ENCODE data around the gene RNF114. TPM values are rescaled to one million over a fixed set of nuclear protein-coding genes. Genes with fewer than 3 reads are reported as not detected.

The RNF114 gene
- total and polyA plus RNA-seq, 10 of the 15 experiments (the other 5 are each of a cell fraction or from before 2014, with no cell fraction given) = 28.0 to 82.3 (median 47.2) TPM

- Histone ChIP-seq H3K4me1 (ENCODE audit: control insufficient read depth, insufficient read depth, low read length) (no peaks in the 10 kb centered on the region; the same call in 1 of the 2 replicates), H3K27ac (ENCODE audit: control insufficient read depth, insufficient read depth) (no peak overlapping the region), H2AFZ (ENCODE audit: control insufficient read depth, low read depth, low read length) (peak overlapping the region; percentile 37), H3K9ac (ENCODE audit: control insufficient read depth, insufficient read depth, low read length) (no peak overlapping the region), H4K20me1 (ENCODE audit: control insufficient read depth, insufficient read depth) (no peaks in the 10 kb centered on the region), H3K4me2 (ENCODE audit: control insufficient read depth, insufficient read depth) (peak overlapping the region; percentile 60; the same call in 1 of the 2 replicates), H3K4me3 (no peak overlapping the region), H3K36me3 (ENCODE audit: control insufficient read depth in 2 of 2, insufficient read depth in 2 of 2, low read length in 1 of 2) (no peaks in the 10 kb centered on the region), H3K9me3 (replicated peaks; ENCODE audit: control insufficient read depth, insufficient read depth, low read length) (no peaks in the 10 kb centered on the region), H3K27me3 (replicated peaks in 1 of 2; ENCODE audit: control insufficient read depth in 2 of 2, insufficient read depth in 2 of 2, low read length in 1 of 2) (no peaks in the 10 kb centered on the region), H3K79me2 (ENCODE audit: control insufficient read depth, insufficient read depth, low read length) (no peaks in the 10 kb centered on the region)
- in situ Hi-C loops (cut with MboI) = loop anchor here (5.0 kb wide), 1 partner anchor 484 kb away; no protein-coding TSS in a partner anchor
- RAD21 ChIA-PET (ENCODE audit: unreplicated experiment) = interaction anchor here (0.8 to 11.4 kb wide), 14 partner anchors 8 to 200 kb away, joined by 3 to 234 read pairs (median 4); partner anchors contain the start of gene PEDS1
- no peak for TF ChIP-seq NFYA (IDR thresholded peaks at IDR 0.05; ENCODE audit: borderline replicate concordance, low read depth, low read length)
- TF ChIP-seq, protein P1, sequence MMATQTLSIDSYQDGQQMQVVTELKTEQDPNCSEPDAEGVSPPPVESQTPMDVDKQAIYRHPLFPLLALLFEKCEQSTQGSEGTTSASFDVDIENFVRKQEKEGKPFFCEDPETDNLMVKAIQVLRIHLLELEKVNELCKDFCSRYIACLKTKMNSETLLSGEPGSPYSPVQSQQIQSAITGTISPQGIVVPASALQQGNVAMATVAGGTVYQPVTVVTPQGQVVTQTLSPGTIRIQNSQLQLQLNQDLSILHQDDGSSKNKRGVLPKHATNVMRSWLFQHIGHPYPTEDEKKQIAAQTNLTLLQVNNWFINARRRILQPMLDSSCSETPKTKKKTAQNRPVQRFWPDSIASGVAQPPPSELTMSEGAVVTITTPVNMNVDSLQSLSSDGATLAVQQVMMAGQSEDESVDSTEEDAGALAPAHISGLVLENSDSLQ (IDR thresholded peaks at IDR 0.05) = no peak
- no peak for TF ChIP-seq E2F4 (IDR thresholded peaks at IDR 0.05; ENCODE audit: low read depth, low read length)
- TF ChIP-seq ZNF24 (IDR thresholded peaks at IDR 0.05) = no peak
- no peak for TF ChIP-seq POLR2AphosphoS5 (IDR thresholded peaks at IDR 0.05; ENCODE audit: low read length)
- no peak for TF ChIP-seq HDAC6 (IDR thresholded peaks at IDR 0.05; ENCODE audit: unreplicated experiment)
- TF ChIP-seq CEBPZ (IDR thresholded peaks at IDR 0.05; ENCODE audit: low read depth, low read length) = no peak
- no peak for TF ChIP-seq E2F8 (IDR thresholded peaks at IDR 0.05; ENCODE audit: low read depth, partially characterized antibody)
- no peak for TF ChIP-seq ZBTB40 (IDR thresholded peaks at IDR 0.05; ENCODE audit: borderline replicate concordance)
- no peak for TF ChIP-seq ZNF384 (IDR thresholded peaks at IDR 0.05; ENCODE audit: borderline replicate concordance, low read depth, low read length)
- CTCF ChIA-PET = interaction anchor here (0.8 to 14.7 kb wide), 23 partner anchors 10 to 438 kb away, joined by 3 to 369 read pairs (median 5); no protein-coding TSS in a partner anchor
- POLR2A ChIA-PET = no interaction called here
- no peak for DNase-seq (ENCODE audit: low read depth, low spot score)
- intact Hi-C loops (cut with micrococcal nuclease; ENCODE audit: unreplicated experiment) = loop anchor here (1.0 to 2.0 kb wide), 2 partner anchors 93 to 190 kb away; no protein-coding TSS in a partner anchor
- BruUV-seq (replicated peaks) = no TSS peak
- 43% methylated on average over 3 of the region's 3 CpGs for WGBS (ENCODE audit: insufficient coverage, insufficient replicate concordance, low lambda C conversion rate, missing lambda C conversion rate)
- SMC1A ChIA-PET (ENCODE audit: uncharacterized antibody, unreplicated experiment) = interaction anchor here (0.6 to 4.6 kb wide), 15 partner anchors 28 to 190 kb away, joined by 3 to 93 read pairs (median 5); no protein-coding TSS in a partner anchor
- no peak for ATAC-seq
- FAIRE-seq = no peak
Measured at GRCh38 chr20:49978685-49979029, 42.5 kb downstream of the RNF114 start.

Measured in GM12878 (cell line).